Epithelial cell of proximal tubule (primary cell): ENCODE measurements around the gene CALCOCO2. TPM values are rescaled to one million over a fixed set of nuclear protein-coding genes. Genes with fewer than 3 reads are reported as not detected.
"Not testable (repeated sequence)": the region's sequence is repeated elsewhere in the genome, so short reads cannot be mapped to it uniquely, and the experiment has no call there.

Source experiments
- DNase-seq: peaks from one replicate; pipeline ENCODE4 v3.0.0-alpha.2; 2011; ENCODE audit warnings: low read depth
- H3K4me3 ChIP-seq: 2 replicates; pipeline ENCODE4 v1.5.1; 2011; ENCODE audit warnings: low read depth, mild to moderate bottlenecking, low read length
- CTCF ChIP-seq: conservative IDR thresholded peaks from 2 replicates; pipeline ENCODE4 v1.5.1; 2012; ENCODE audit warnings: low read depth, mild to moderate bottlenecking, low read length
- total RNA-seq: library from RNA; depleted of rRNA; stranded (reverse); fragments of >200 nt; gene quantifications from 2 replicates; pipeline ENCODE4 v1.2.3, GENCODE V29; 2015

The CALCOCO2 gene
- total RNA-seq, 1 donor from 2014 or later: 24.8 TPM

- TF ChIP-seq CTCF: no peak
- H3K4me3 ChIP-seq: no peak overlapping the region
- no peak for DNase-seq
Observed at GRCh38 chr17:48834973-48835372, 4.1 kb downstream of the CALCOCO2 start.

GRCh38 chr17:48835971-48836370 lies 5.1 kb downstream of the CALCOCO2 start:
- DNase-seq: no peak
- H3K4me3 ChIP-seq: no peak overlapping the region
- no peak for TF ChIP-seq CTCF

GRCh38 chr17:48837458-48837857 lies 6.6 kb downstream of the CALCOCO2 start:
- H3K4me3 ChIP-seq: not testable (repeated sequence)

GRCh38 chr17:48840441-48840840 lies 9.6 kb downstream of the CALCOCO2 start:
- H3K4me3 ChIP-seq: no peak overlapping the region
- no peak for DNase-seq
- no peak for TF ChIP-seq CTCF

More at GRCh38 chr17:48837458-48837857, 6.6 kb downstream of the CALCOCO2 start:
- DNase-seq: not testable (repeated sequence)

GRCh38 chr17:48841395-48841831 lies 10.6 kb downstream of the CALCOCO2 start:
- no peak for TF ChIP-seq CTCF
- H3K4me3 ChIP-seq: peak overlapping the region; percentile 41
- no peak for DNase-seq

- no peak for TF ChIP-seq CTCF
- no peak overlapping the region for H3K4me3 ChIP-seq
- no peak for DNase-seq
Observed at GRCh38 chr17:48842746-48843145, 11.9 kb downstream of the CALCOCO2 start.

GRCh38 chr17:48843187-48843900 lies 12.5 kb downstream of the CALCOCO2 start:
- TF ChIP-seq CTCF: no peak
- DNase-seq: no peak
- no peak overlapping the region for H3K4me3 ChIP-seq
